Measurements from ENCODE around the gene STUB1.

DNA sequence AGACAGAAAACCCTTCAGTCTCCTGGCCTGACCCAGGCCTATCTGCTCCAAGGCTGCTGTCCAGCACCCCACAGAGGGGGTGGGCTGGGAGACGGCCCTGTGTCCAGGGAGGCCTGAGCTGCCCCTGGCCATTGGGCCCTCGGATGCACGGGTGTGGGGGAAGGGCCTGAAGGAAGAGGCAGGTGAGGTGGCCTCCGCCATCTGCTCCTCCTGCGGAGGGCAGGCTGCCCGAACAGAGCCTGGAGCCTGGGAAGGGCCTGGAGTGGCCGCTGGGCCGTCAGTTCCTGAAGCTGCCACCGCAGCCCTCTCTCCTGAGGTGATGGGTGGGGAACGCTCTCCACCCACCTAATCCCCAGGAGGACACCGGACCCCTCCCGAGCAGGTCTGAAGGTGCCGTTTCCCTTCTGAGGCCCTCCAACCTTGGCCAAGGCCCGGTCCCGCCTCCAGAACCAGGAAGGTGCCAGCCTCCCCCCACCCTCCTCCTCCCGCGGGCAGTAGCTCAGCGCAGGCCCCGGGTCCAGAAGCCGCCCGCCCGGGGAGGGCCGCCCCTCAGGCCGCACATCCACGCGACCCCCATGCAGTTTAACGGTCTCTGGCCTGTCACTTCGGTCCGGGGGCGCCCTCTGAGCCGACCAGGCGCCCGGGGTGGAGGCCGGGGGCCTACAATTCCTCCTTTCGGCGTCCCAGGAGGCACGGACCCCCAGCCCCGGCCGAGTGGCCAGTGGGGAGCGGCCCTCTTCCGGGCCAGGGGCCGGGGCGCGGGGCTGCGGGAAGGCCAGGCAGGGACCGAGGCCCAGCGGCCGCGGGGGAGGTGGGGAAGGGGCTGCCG, 24.6 kb downstream of the STUB1 start:
- no peak for TF ChIP-seq EZH2 (IDR thresholded peaks at IDR 0.05; ENCODE audit: borderline replicate concordance, low read depth, low read length, severe bottlenecking)
- TF ChIP-seq, protein P1, sequence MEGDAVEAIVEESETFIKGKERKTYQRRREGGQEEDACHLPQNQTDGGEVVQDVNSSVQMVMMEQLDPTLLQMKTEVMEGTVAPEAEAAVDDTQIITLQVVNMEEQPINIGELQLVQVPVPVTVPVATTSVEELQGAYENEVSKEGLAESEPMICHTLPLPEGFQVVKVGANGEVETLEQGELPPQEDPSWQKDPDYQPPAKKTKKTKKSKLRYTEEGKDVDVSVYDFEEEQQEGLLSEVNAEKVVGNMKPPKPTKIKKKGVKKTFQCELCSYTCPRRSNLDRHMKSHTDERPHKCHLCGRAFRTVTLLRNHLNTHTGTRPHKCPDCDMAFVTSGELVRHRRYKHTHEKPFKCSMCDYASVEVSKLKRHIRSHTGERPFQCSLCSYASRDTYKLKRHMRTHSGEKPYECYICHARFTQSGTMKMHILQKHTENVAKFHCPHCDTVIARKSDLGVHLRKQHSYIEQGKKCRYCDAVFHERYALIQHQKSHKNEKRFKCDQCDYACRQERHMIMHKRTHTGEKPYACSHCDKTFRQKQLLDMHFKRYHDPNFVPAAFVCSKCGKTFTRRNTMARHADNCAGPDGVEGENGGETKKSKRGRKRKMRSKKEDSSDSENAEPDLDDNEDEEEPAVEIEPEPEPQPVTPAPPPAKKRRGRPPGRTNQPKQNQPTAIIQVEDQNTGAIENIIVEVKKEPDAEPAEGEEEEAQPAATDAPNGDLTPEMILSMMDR (IDR thresholded peaks at IDR 0.05; ENCODE audit: borderline replicate concordance, extremely low read depth, low read length, poor library complexity, severe bottlenecking): no peak

Measured in DND-41 (cell line).